HG02798 (cell line): Measurements from ENCODE around the gene AGA.

Experiments
- ATAC-seq: cut with Tn5 transposase; IDR thresholded peaks from one replicate; pipeline ENCODE4 v1.9.1; 2021; ENCODE audit warnings: mild to moderate bottlenecking; ENCODE audit not compliant: unreplicated experiment, poor library complexity

Gene AGA

DNA sequence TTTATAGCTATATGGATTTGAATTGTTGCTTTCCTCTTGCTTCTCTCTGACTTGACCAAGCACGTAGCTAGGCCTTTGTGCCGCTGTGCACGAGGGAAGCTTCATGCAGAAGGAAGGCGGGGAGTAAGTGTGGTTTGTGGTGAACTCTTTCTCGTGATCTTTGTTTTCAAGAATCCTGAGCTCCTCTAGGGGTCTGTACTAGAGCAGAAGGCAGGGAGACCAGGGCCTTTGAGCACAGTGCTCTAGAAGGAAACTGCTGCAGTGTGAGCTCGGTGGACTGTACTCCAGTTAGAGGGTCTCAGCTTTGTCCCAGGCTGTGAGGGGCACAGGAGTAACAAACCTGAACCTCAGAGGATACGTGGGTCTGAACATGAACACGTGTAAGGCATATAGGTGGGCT lies 49.0 kb downstream of the AGA start:
- peak; percentile 65 for ATAC-seq

DNA sequence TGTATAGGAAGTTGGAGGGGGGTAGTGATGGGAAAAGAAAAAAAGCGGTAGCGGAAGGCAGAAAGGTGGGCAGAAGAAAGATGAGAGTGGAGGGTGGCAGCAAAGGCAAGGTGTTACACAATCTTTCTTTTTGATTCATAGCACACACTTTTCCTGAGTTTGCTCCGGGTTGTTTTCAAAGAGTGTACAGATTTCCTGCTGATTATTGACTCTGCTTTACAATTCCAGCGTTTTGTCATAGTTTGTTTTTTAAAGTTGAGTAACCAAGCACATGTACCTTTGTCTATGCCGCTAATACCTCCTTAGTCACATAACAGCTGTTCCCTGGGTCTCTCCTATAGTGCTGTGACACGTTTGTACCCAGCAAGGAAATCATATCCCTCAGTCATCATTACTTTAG lies 50.3 kb downstream of the AGA start:
- ATAC-seq: no peak

DNA sequence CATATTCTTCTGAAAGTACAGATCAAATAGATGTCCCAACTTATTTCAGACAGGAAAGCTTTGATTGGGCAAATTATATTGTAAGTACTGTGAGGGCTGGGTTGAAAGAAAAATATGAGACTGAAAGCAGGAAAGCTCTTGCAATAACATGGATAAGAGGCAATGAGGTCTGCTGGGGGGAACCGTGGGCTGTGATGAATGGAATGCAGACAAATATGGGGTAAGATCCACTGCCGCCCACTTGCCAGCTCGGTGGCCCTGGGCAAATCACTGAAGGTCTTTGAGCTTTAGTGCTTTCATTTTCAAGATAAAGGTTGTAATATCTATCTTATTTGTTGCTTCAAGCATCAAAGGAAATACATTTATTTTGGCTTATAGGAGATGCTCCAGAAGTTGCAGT lies 51.0 kb downstream of the AGA start:
- no peak for ATAC-seq

DNA sequence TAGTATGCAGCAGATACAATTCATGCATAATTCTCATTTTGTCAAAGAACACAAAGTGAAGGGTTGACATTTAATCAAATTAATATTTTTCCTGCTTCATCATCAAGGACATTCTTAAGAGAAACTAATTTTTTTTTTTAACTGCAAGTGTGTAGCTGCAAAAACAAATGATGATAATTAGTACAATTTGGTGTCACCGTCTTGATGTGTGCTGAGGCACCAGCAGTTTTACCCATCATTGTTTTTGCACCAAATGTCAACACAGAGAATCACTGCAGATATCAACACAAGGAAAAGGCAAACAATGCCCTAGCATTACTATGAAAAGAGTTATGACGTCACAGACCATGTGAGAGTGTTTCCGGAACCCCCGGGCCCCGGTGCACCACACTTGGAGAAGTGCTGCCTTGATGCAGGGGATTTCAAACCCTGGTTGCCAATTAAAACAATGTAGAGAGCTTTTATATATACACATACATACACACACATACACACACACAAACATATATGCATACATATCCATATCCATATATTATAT lies 55.9 kb downstream of the AGA start:
- ATAC-seq: no peak

DNA sequence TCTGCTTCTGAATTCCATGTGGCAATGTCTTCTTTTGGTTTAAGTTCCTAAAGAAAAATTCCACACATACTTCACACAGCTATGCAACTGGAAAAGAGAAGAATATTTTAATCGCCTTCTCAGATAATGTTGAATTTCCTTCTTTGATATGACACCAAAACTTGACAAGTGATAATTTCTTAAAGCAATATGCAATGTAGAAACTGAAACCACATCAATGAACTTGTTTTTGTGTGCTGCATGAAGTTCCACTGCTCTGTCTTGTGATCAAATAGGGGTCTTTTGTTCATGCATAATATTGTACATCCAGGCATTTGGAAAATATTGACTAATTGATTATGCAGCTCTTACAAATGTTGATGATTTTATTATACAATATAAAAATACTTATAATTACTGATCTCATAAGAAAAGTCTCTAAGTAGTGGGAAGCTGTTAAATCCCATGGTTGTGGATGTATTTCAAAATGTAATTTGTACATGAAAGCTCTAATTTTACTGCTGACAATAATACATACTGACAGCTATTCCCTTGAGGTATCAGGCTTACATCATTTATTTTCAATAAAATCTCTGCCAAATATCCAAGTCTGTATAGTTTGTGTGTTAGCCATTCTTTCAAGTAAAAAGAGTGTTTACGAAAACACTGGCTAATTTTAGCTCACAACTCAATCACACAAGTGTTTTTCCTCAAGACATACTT lies 56.5 kb downstream of the AGA start:
- ATAC-seq: no peak

DNA sequence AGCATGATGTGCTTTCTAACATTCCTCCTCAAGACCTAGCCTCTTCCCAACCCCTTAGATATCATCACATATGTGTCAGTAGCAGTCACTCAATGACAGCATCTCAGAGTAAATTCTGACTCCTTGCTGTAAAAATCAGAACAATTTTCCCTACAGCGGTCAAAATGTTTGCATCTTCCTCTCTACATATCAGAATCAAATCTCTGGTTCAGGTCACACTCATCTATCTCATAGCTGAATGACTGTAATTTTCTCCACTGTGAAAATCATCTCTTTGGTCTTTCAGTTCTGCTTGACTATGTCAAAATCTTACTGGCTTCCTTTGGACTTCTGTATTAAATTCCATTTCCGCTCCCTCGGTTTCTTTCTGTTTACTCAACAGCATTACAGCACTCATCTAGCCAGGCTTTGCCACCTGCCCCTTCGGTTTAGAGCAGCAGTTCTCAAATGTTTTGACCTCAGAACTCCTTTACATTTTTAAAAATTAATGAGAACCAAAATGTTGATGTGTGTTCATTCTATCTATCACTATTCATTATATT lies 57.3 kb downstream of the AGA start:
- ATAC-seq: no peak

DNA sequence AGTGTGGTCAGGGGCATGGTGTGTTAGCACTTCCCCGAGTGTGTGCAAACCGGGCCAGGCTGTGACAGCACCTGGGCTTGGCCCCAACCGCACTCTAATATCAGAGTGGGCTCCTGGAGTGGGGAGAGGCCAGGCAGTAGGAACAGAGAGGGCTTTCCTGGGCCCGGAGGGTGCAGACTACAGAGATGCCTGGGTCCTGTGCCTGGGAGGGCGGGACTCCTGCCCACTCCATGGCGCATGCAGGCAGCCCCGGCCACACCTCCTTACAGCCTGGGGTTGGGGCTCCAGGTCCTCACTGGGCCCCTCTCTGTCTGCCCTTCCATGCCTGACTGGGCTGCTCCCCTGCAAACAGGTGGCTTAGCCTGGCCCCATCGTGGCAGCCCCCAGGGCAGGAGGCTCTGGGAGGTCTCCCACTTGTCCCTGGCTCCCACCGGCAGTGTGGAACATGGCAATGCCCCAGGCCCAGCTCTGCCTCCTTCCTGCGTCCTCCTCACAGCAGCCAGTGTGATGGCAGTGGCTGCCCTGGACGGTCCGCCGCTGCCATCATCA lies 60.4 kb downstream of the AGA start:
- ATAC-seq: no peak
